GM12864 (cell line): Measurements from ENCODE around the gene MRNIP.

Experiments
- DNase-seq: peaks from one replicate; pipeline ENCODE4 v3.0.0-alpha.2; 2011; ENCODE audit warnings: low read depth
- H3K4me3 ChIP-seq: 2 replicates; pipeline ENCODE4 v1.5.1; 2011; ENCODE audit warnings: mild to moderate bottlenecking, low read depth, low read length, control low read depth
- TF ChIP-seq, protein P1 (sequence below): IDR thresholded peaks from 2 replicates; pipeline ENCODE4 v1.5.1; 2011; ENCODE audit warnings: low read depth, mild to moderate bottlenecking, moderate library complexity, low read length, control low read depth, inconsistent platforms; ENCODE audit errors: missing control alignments

The MRNIP gene

DNA sequence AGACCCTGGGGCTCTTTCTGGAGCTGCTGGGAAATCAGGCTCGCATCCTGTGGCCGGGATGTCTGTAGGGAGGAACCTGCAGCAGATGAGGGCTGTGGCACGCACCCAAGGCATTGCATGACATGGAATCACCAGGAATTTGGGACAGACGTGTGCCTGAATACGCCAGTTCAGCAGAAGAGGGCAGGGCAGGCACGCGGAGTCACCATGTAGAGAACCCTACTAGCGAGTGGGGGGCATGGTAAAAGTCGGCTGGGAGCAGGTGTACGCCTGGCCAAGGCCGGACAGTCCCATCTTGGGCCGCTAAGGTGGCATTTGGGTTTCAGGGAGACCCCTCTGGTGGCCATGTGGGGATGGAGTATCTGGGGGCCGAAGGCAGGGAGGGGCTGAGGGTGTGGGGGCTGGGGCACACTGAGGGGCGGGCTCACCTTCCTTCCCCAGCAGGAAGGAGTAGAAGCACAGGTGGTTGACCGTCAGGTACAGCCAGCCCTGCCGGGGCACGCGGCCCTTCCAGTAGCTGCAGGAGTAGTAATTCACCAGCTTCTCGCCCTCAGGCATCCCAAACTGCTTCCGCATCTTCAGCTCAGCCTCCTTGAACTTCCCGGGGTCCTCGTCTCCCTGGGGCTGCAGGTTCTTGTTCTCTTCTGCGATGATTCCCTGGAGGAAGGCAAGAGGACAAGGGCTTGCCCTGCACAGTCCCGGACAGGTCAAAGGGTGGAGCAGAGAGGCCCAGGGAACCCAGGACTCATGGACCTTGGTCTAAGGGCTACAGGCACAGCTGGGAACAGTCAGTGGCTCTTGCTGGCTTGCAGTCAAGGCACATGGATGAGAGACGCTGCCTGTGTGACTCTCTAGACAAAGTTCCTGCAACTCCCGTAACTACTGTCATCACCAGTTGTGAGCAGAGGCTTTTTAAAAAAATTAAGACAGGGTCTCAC lies 35.6 kb upstream of the MRNIP start:
- TF ChIP-seq, protein P1, sequence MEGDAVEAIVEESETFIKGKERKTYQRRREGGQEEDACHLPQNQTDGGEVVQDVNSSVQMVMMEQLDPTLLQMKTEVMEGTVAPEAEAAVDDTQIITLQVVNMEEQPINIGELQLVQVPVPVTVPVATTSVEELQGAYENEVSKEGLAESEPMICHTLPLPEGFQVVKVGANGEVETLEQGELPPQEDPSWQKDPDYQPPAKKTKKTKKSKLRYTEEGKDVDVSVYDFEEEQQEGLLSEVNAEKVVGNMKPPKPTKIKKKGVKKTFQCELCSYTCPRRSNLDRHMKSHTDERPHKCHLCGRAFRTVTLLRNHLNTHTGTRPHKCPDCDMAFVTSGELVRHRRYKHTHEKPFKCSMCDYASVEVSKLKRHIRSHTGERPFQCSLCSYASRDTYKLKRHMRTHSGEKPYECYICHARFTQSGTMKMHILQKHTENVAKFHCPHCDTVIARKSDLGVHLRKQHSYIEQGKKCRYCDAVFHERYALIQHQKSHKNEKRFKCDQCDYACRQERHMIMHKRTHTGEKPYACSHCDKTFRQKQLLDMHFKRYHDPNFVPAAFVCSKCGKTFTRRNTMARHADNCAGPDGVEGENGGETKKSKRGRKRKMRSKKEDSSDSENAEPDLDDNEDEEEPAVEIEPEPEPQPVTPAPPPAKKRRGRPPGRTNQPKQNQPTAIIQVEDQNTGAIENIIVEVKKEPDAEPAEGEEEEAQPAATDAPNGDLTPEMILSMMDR, result no peak
- DNase-seq, result no peak
- no peak overlapping the region for H3K4me3 ChIP-seq

DNA sequence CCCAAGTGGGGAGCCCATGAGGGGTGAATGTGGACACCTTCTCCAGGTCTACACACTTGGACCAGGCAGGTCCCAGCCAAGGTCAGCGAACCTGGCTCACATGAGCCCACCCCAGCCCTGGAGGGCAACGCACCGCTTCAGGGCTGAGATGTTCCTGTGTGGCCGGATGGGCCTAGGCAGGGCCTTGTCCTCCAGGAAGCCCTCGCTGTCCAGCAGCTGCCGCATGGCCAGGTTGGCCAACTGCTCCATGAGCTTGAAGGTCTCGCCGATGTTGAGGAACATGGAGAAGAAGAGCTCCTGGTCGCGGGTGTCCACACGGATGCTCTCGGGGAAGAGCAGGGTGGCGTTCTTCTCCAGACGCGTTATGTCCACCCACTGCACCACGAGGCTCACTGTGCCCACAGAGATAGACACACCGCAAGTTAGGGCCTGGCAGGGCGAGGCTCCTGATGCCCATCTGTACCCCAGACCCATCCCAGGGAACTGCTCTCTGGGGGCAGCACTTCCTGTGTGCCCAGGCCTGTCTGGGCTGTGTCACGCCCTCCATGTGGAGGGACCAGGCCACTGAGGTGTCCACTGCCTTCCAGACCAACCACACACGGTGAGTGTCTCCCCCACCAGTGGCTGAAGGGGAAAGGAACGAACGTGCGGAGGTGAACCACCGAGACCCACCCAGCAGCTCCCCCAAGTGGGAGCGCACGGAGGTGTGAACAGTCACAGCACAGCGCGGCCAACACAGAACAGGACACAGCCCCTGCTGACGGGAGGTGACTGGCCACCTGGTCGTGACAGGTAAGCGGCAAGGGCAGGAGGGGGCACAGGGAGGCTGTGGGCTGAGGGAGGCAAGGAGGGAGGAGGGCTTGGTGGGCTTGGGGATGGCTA lies 34.7 kb upstream of the MRNIP start:
- DNase-seq, result no peak
- TF ChIP-seq, protein P1, result no peak
- no peak overlapping the region for H3K4me3 ChIP-seq

DNA sequence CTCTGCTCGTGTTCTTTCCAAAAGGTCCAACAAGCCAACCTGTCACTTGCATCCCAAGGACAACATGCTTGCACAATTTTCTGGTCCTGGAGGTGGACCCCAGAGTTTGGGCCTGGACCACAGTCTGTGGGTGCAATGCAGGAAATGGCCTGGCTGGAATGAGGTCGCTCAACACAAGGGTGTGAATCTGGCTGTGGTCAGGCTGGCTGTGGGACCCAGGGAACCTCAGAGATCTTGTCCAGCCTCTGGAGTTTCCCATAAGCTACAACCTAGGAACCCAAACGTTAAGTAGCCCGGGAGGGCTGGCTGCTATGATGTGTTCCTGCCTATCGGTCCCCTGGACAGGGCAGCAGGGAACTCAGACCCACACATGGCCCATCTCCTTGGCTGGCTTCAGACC lies 33.6 kb upstream of the MRNIP start:
- DNase-seq, result no peak
- TF ChIP-seq, protein P1, result no peak
- no peak overlapping the region for H3K4me3 ChIP-seq

DNA sequence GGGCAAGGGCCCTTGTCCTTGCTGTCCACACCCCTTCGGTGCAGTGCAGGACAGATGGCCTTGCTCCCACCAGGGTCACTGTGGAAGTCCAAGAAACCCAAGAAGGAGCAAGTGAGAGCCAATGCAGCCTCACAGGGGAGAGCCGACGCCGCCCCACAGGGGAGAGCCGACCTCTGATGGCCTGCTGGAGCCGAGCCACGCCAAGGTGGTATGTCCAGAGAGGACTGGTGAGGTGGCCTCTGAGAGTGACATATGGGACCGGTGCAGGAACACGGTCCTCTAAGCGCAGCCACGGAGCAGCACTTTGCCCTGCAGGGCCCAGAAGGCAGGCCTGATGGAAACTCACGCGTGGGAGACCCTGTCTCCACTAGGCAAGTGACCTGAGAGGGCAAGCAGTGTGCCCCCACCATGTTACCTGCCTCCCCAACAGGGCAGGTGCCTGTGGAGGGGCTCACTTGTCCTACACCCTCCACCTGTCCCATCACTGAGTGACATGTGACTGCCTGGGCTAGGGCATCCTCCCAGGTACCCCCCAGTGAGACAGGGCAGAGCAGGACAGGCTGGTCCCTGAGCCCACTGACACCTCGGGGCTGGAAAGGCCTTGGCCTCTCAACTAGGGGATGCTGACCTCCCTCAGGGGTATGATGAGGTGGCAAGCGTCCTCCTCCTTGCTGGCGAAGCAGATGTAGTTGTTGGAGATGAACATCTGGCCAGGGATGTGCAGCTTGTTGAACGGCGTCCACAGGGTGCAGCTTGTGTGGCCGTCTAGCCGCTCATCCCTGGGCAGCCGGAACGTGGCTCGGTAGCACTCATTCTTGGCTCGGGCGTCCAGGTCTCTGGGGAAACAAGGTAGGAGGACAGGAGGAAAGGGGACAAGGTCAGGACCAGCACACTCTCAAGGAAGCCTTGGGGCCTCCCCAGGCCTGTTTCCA lies 32.4 kb upstream of the MRNIP start:
- TF ChIP-seq, protein P1, result no peak
- no peak for DNase-seq
- H3K4me3 ChIP-seq, result no peak overlapping the region

DNA sequence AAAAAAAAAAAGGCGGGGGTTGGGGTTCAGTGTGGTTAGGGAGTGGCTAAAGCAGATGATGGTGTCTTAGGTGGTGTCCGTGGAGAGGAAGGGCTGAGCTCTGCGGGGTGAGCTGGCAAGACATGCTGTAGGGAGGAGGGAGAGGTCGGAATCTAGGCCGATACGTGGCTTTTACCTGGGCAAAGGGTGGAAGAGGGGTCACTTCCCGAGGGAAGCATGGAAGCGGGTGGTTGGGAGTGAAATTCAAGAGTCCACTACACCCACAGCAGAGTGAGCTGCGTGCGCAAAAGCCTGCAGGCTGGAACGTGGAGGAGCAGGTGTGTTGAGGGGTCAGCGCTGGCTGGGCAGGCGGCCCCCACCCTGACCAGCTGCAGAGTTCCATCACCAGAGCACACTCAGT lies 31.3 kb upstream of the MRNIP start:
- TF ChIP-seq, protein P1, result no peak
- no peak for DNase-seq
- no peak overlapping the region for H3K4me3 ChIP-seq

DNA sequence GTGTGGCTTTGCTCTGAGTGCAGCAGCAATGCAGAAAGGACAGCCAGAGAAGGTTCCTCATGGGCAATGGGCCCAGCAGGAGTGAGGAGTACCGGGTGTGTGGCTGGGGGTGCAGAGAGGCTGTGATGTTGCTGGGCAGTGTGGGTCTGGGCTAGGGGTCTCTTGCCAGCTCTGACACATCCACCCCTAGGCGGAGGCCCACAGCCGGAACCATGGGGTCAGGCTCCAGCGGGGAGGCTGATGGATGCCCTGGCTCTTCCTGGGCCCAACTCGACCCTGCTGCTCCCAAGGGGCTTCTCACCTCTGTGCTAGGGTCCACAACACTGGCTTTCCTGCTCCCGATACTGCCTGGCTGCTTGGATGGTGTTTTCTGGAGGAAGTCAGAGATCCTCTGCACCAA lies 29.2 kb upstream of the MRNIP start:
- TF ChIP-seq, protein P1, result no peak
- no peak for DNase-seq
- H3K4me3 ChIP-seq, result no peak overlapping the region
